ENCODE measurements around the gene SASH1. TPM values are rescaled to one million over a fixed set of nuclear protein-coding genes. Genes with fewer than 3 reads are reported as not detected.

SASH1 gene
- total RNA-seq, 1 donor from 2014 or later = 61.3 TPM

GRCh38 chr6:148398244-148398643, 55.6 kb downstream of the SASH1 start:
- H3K4me1 Mint-ChIP-seq (ENCODE audit: unreplicated experiment) = peaks cover 24% of the 10 kb centered on the region
- no peaks in the 10 kb centered on the region for H3K9me3 Mint-ChIP-seq
- no peak overlapping the region for H3K4me3 Mint-ChIP-seq
- peaks cover 24% of the 10 kb centered on the region for H3K36me3 Mint-ChIP-seq
- DNase-seq (ENCODE audit: extremely low spot score, unreplicated experiment) = no peak
- TF ChIP-seq CTCF (conservative IDR thresholded peaks at IDR 0.05) = no peak
- no peak overlapping the region for H3K27ac Mint-ChIP-seq
- H3K27me3 Mint-ChIP-seq = no peaks in the 10 kb centered on the region

GRCh38 chr6:148398678-148399077, 56.0 kb downstream of the SASH1 start:
- DNase-seq (ENCODE audit: extremely low spot score, unreplicated experiment) = no peak
- H3K9me3 Mint-ChIP-seq = no peaks in the 10 kb centered on the region
- H3K4me1 Mint-ChIP-seq (ENCODE audit: unreplicated experiment) = peaks cover 24% of the 10 kb centered on the region
- no peak overlapping the region for H3K4me3 Mint-ChIP-seq
- peak overlapping the region; percentile 17 for H3K27ac Mint-ChIP-seq
- no peak for TF ChIP-seq CTCF (conservative IDR thresholded peaks at IDR 0.05)
- H3K36me3 Mint-ChIP-seq = peaks cover 24% of the 10 kb centered on the region
- no peaks in the 10 kb centered on the region for H3K27me3 Mint-ChIP-seq

- H3K9me3 Mint-ChIP-seq = no peaks in the 10 kb centered on the region
- no peak for DNase-seq (ENCODE audit: extremely low spot score, unreplicated experiment)
- peaks cover 30% of the 10 kb centered on the region for H3K4me1 Mint-ChIP-seq (ENCODE audit: unreplicated experiment)
- peak overlapping the region; percentile 2 for H3K27ac Mint-ChIP-seq
- TF ChIP-seq CTCF (conservative IDR thresholded peaks at IDR 0.05) = no peak
- peaks cover 13% of the 10 kb centered on the region for H3K36me3 Mint-ChIP-seq
- H3K27me3 Mint-ChIP-seq = no peaks in the 10 kb centered on the region
- no peak overlapping the region for H3K4me3 Mint-ChIP-seq
Measured at GRCh38 chr6:148401571-148401970, 58.9 kb downstream of the SASH1 start.

GRCh38 chr6:148404456-148405054, 61.9 kb downstream of the SASH1 start:
- H3K27ac Mint-ChIP-seq = peak overlapping the region; percentile 72
- TF ChIP-seq CTCF (conservative IDR thresholded peaks at IDR 0.05) = no peak
- peak overlapping the region; percentile 62 for H3K4me3 Mint-ChIP-seq
- no peak for DNase-seq (ENCODE audit: extremely low spot score, unreplicated experiment)
- peaks cover 18% of the 10 kb centered on the region for H3K4me1 Mint-ChIP-seq (ENCODE audit: unreplicated experiment)
- H3K27me3 Mint-ChIP-seq = no peaks in the 10 kb centered on the region
- peaks cover 9% of the 10 kb centered on the region for H3K9me3 Mint-ChIP-seq
- H3K36me3 Mint-ChIP-seq = peaks cover 19% of the 10 kb centered on the region

- no peaks in the 10 kb centered on the region for H3K27me3 Mint-ChIP-seq
- H3K4me3 Mint-ChIP-seq = peak overlapping the region; percentile 57
- H3K36me3 Mint-ChIP-seq = peaks cover 19% of the 10 kb centered on the region
- TF ChIP-seq CTCF (conservative IDR thresholded peaks at IDR 0.05) = no peak
- DNase-seq (ENCODE audit: extremely low spot score, unreplicated experiment) = no peak
- H3K9me3 Mint-ChIP-seq = peaks cover 9% of the 10 kb centered on the region
- peak overlapping the region; percentile 72 for H3K27ac Mint-ChIP-seq
- peaks cover 18% of the 10 kb centered on the region for H3K4me1 Mint-ChIP-seq (ENCODE audit: unreplicated experiment)
Measured at GRCh38 chr6:148405894-148406293, 63.3 kb downstream of the SASH1 start.

Data from type B pancreatic cell (in vitro differentiated cells).